Sciatic nerve (tissue), 2 donors: ENCODE results near the gene HTR1B. TPM values are rescaled to one million over a fixed set of nuclear protein-coding genes. Genes with fewer than 3 reads are reported as not detected.

Experiments used
- ATAC-seq: fragments of 200-7000 bp; cut with Tn5 transposase; one replicate; pipeline ENCODE4 v1.9.1; 2020; ENCODE audit warnings: mild to moderate bottlenecking, moderate library complexity
- DNase-seq: peaks from one replicate; pipeline ENCODE4 v3.0.0-alpha.2; 2020; ENCODE audit warnings: low spot score
- intact Hi-C: fragments of 100-400 bp; cut with DNase I; formaldehyde crosslinking; loops from one replicate; pipeline ENCODE4 v1.14.2; 2022
- total RNA-seq: library from RNA; stranded (reverse); fragmentation: NEBNext Ultra II Directional; extraction: Animal tissue kit (Norgen Biotek cat#: 25700); gene quantifications from one replicate; pipeline ENCODE4 v1.2.1, GENCODE V29; 2021
- donor health status: DM: no; HTN: no; CAD: no.
- donor health status: DM: no; HTN: no; CAD: no.

The HTR1B gene
- total RNA-seq, 1 donor from 2014 or later: 0.62 TPM

GRCh38 chr6:77457720-77458349, 5.5 kb downstream of the HTR1B start:
- ATAC-seq: peak; percentile 87
- intact Hi-C loops: no loop called here
- DNase-seq: peak; percentile 72

GRCh38 chr6:77456531-77457248, 6.6 kb downstream of the HTR1B start:
- intact Hi-C loops: no loop called here

GRCh38 chr6:77455271-77455670, 8.0 kb downstream of the HTR1B start:
- DNase-seq (no peak), ATAC-seq (no peak)
- intact Hi-C loops: no loop called here

More at GRCh38 chr6:77456531-77457248, 6.6 kb downstream of the HTR1B start:
- DNase-seq (no peak), ATAC-seq (peak; percentile 53)

GRCh38 chr6:77454386-77454785, 8.9 kb downstream of the HTR1B start:
- intact Hi-C loops: no loop called here
- ATAC-seq (no peak), DNase-seq (no peak)

DNA sequence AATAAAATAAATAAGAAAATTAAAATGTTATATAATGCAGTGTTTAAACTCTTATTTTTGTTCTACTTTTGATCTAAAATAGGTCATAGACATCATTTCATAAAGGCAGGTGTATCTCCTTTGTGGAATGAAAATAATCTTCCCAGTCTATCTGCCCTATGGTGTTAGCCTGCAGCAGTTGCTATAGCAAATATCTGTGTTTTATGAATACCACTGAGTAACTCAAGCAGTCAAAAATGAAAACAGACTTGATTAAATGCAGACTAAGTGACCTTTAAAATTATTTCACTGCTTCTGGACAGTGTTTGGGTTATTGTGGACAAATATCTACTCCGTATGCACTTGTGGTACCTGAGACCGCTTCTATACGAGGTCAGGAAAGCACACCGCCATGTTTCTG, 11.8 kb downstream of the HTR1B start:
- ATAC-seq (no peak), DNase-seq (no peak)
- intact Hi-C loops: no loop called here

DNA sequence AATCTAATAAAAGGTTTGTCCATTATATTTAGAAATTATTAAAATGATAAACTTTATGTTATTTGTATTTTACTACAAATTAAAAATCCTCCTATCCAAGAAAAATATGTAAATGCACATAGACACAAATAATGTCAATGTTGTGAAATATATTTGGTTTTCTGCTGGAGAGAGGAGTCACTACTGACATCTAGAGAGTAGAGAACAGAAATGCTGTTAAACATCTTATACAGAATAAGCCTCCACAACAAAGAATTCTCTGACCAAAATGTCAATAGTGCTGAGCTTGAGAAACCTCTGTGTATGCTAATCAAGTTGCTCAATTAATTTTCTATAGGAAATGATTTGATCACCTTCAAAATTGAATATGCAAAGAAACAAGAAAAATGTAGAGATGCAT, 12.4 kb downstream of the HTR1B start:
- ATAC-seq: no peak
- DNase-seq: no peak
- intact Hi-C loops: no loop called here

- intact Hi-C loops: no loop called here
- DNase-seq (no peak), ATAC-seq (no peak)
These were observed 14.7 kb downstream of the HTR1B start for GRCh38 chr6:77448546-77448945.

DNA sequence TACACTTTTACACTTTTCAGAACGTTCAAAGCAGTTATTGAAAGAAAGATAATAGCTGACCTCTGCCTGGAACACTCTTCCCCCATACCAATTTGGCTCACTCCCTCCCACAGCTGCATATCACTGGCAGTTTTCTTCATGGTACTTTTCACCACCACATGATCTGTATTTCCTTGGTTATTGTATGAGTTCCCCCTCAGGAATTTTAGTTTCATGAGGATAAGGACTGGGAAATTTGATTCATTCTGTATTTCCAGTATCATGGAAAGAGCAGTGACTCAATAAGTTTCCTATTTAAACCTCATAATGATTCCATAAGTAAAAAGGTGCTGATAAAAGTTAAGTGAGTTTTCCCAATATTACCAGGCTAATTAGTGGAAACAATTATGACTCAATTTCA, 16.0 kb downstream of the HTR1B start:
- DNase-seq (no peak), ATAC-seq (no peak)
- intact Hi-C loops: no loop called here

GRCh38 chr6:77446249-77446648, 17.0 kb downstream of the HTR1B start:
- intact Hi-C loops: no loop called here
- DNase-seq: no peak
- ATAC-seq: no peak

DNA sequence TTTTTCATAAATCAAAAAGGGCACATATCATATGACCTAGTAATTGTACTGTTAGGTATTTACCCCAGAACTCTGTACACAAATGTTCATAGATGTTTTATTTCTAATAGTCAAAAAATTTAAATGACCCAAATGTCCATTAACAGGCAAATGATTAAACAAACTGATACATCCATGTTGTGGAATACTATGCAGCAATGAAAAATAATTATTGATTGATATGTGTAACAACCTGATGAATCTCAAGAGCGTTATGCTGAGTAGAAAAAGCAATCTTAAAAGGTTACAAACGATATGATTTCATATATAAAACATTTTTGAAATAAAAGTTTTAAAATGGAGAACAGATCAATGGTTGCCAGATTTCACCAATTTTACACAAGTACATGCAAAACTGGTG, 18.1 kb downstream of the HTR1B start:
- intact Hi-C loops: no loop called here
- DNase-seq: no peak
- ATAC-seq: no peak

GRCh38 chr6:77440206-77440976, 22.9 kb downstream of the HTR1B start:
- no peak for ATAC-seq
- DNase-seq: no peak
- intact Hi-C loops: no loop called here

GRCh38 chr6:77433888-77434287, 29.4 kb downstream of the HTR1B start:
- DNase-seq: no peak
- ATAC-seq: no peak
- intact Hi-C loops: no loop called here

DNA sequence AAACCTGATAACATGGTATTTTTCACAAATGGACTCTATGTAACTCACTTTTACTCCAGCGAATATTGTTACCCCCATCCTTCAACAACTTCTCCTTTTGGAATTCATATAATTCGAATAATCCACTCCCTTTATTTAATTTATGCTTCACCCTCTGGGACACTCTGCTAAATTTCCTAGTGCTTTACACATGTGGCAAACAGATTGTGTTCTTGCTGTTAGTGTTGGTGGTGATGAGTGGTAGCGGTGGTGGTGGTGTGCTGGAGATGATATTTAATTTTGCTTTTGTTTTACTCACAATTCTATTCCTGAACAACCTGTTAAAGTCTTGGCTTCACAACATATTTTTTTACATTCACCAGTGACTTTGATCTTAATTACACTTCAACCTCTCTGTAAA, 32.8 kb downstream of the HTR1B start:
- DNase-seq (no peak), ATAC-seq (no peak)
- intact Hi-C loops: no loop called here

- ATAC-seq (no peak), DNase-seq (no peak)
- intact Hi-C loops: no loop called here
These were observed 37.6 kb downstream of the HTR1B start for GRCh38 chr6:77425671-77426070.

- ATAC-seq (no peak), DNase-seq (no peak)
- intact Hi-C loops: no loop called here
These were observed 38.1 kb downstream of the HTR1B start for GRCh38 chr6:77425216-77425615.

DNA sequence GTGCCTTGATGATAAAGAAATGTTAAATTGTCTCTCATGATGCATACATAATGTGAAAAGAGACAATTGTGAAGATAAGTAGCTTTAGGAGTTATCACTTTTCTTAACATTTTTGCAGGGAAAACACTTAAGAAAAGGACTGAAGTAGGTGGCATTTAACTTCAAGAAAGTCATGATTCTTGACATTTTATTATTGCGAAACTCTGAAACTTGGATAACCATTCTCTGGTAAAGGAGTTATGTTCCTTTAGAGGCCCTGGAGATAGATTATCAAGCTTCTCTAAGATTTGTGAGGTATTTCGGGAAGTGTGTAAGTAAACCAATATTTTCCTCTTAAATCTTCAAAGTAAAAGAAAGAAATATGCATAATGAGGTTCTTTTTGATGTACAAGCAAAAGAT, 38.5 kb downstream of the HTR1B start:
- intact Hi-C loops: no loop called here
- DNase-seq (no peak), ATAC-seq (no peak)

- intact Hi-C loops: no loop called here
- ATAC-seq (no peak), DNase-seq (no peak)
These were observed 46.5 kb downstream of the HTR1B start for GRCh38 chr6:77416839-77417238.

DNA sequence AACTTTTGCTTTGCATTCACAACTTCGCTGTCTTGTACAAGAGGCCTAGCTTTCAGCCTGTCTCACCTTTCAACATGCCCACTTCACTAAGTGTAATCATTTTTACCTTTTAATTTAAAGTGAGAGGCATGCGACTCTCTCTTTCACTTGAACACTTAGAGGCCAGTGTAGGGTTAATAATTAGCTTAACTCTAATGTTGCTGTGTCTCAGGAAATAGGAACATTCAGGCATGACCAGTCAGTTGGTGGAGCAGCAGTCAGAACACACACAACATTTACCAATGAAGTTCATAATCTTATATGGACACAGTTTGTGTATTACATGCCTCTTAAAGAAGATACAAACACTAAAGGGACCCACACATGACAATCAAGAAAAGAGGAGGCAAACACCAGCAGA, 47.6 kb downstream of the HTR1B start:
- intact Hi-C loops: no loop called here
- no peak for DNase-seq
- no peak for ATAC-seq
